DMS114 treated with DMSO at 0.1 percent for 48 hours (cell line): ENCODE data around the gene CHD9NB.
A peak's percentile ranks its signal among the peaks of the same experiment; 100 is the strongest.

ENCODE experiments used
- DNase-seq: peaks from one replicate; lab custom pipeline; 2025; ENCODE audit not compliant: unreplicated experiment; lab: John Stamatoyannopoulos, UW

Gene CHD9NB

DNA sequence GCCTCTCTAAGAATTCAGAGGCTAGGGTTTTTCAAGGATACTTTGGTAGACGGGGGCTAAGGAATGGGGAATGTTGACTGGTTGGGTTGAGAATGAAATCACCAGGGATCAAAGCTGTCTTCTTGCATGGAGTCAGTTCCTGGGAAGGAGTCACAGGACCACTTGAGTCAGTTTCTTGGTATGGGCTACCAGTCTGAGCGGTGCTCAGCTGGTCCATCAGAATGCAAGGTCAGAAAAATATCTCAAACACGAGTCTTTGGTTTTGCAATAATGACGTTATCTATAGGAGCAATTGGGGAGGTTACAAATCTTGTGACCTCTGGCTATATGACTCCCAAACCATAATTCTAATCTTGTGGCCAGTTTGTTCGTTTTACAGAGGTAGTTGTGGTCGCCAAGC lies 18.4 kb downstream of the CHD9NB start:
- no peak for DNase-seq

DNA sequence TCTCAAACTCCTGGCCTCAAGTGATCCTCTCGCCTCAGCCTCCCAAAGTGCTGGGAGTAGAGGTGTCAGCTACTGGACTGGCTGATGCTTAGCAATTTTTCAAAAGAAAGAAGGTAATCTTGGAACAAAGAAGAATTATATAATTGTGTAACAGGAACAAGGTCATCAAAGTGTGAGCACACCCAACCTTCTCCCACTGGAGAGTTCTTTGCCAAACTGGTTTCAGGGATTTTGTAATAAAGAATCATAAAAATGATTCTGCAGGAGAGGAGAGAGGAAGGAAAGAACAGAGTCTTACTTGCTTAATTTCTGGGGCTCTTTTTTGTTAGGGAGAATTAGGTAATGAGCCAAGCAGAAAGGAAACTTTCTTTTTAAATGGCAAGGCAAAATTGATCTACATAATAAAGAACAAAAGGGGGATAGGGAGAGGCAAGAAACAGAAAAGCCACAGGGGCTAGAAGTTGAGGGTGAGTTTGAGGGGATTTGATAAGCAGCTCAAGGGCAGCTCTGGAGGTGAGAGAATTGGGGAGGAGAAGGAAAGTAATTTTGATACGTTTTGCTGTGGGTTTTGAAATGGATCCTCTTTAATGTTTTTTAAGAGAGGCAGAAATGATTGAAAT lies 21.3 kb downstream of the CHD9NB start:
- no peak for DNase-seq

DNA sequence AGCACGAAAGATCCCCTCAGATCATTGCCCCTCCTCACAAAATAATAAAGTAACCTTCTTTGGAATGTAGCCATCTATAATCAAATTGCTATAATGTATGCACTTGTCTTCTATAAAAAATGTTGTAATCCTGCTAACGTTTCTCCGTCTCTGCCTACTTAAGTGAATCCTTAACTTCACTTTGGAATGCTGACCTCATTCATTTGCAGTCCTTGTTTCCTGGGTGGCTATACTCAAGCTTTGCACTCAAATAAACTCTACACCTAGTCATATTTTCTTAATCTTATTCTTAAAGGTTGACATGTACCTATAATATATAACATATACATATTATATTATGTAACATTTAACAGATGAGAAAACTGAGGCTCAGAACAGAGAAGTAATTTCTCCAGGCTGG lies 22.7 kb downstream of the CHD9NB start:
- DNase-seq, result no peak

DNA sequence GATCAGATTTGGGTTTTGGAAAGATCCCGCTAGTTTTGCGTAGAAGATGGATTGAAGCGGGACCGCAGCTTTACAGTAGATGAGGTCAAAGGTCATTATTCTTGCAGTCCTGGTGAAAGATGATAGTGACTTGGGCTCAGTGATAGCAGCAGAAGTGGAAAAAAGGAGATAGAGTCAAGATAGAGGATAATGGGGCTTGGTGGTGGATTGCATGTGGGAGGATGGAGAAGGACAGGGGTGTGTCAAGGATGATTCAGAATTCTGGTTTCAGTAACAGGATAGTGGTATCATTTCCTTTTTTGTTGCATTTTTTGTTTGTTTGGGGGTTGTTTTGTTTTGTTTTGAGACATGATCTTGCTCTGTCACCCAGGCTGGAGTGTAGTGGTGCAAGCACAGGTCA lies 28.7 kb downstream of the CHD9NB start:
- no peak for DNase-seq

DNA sequence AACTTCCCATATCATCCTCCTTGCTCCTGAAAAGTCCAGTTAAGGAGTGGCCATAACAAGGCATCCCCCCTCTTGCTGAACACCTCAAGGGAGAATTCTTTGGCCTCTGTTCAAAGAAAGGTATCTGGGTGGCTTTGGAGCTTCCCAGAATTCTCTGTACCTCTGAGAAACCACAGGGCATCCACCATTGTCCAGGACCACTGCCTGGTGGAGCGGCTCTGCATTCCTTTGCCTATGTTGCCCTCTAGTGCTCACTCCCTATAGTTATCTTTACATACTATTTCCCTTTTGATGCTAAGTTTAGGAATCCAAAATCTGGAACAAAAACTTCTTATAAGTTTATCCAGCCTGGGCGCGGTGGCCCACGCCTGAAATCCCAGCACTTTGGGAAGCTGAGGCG lies 30.3 kb downstream of the CHD9NB start:
- DNase-seq, result peak; percentile 70

DNA sequence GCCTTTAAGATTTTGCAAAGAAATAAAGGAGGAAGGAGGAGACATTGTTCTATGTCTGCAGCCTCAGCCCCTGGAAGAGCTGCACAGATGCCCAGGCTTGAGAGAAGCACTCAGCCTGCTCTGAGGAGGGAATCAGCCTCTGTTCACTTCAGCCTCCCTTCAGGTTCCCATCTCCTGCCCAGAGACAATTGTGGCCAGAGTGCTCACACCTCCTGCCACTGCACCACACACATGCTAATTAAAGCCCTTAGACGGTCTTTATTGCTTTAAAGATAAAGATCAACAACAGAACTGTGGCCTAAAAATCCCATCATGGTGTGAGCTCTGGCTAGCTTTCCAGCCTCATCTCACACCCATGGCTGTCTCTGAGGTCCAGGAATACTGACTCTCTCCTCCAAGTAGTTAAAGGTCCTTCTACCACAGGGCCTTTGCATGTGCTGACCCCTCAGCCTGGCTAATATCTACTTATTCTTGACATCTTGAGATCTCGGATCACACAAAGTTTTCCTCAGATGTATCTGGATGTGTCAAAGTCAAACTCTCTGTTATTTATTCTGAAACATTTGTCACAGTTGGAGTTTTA lies 33.8 kb downstream of the CHD9NB start:
- no peak for DNase-seq

DNA sequence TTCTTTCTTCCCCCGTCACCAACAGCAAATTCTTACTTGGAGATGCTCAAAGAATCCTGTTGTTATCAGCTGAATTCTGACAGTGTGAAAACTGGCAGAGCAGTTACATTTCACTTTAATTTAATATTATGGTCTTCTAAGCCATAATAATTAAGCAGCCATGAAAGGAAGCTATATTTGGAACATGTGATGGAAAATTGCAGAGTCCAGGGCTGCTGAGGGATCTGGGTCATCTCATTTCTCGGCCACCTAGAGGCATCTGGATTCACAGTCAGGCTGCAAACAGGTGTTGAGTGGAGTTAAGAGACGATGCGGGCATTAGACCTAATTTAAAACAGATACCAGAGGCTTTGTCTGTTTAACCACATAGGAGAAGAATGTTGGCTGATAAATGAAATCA lies 38.4 kb downstream of the CHD9NB start:
- no peak for DNase-seq

DNA sequence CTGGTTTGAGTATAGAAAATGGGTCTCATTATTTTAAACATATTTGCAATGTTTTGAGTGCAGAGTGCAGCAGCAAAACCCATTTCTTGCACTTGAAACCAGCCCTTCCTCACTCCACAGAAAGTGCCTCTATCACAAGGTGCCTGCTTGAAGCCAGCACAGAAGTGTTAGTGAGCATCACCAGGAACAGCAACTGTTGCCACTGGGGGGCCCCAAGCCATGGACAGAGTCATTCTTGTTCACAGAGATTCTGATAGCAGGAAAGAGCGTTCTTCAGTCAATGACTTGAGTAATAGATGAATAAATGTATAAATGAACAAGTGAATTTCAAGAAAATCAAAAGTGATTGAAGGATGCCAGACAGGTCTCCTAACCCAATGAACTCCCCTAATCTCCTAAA lies 45.6 kb downstream of the CHD9NB start:
- DNase-seq, result no peak

DNA sequence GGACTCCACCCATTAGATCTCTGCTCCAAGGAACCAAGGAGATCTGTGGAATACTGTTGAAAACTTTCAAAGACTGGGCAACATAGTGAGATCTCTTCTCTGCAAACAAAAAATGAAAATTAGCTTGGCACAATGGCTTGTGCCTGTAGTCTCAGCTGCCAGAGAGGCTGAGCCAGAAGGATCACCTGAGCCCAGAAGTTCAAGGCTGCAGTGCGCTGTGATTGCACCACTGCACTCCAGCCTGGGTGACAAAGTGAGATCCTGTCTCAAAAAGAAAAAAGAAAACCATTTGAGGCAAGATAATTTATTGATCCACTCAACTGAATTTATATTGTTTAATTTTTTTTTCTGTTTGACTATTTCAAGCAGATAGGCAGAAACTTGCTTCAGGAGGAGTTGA lies 54.8 kb downstream of the CHD9NB start:
- no peak for DNase-seq

DNA sequence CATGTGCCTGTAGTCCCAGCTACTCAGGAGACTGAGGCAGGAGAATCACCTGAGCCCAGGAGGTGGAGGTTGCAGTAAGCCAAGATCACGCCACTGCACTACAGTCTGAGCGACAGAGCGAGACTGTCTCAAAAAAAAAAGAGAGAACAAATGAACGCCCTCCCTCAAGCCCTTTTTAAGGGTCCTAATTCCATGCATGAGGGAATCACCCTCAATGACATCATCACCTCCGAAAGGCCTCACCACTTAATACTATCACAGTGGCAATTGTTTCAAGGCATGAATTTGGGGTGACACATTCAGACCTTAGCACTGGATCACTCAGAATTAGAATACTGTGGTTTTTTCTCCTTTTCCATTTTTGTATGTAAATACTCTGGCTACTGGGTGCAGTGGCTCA lies 57.8 kb downstream of the CHD9NB start:
- no peak for DNase-seq

DNA sequence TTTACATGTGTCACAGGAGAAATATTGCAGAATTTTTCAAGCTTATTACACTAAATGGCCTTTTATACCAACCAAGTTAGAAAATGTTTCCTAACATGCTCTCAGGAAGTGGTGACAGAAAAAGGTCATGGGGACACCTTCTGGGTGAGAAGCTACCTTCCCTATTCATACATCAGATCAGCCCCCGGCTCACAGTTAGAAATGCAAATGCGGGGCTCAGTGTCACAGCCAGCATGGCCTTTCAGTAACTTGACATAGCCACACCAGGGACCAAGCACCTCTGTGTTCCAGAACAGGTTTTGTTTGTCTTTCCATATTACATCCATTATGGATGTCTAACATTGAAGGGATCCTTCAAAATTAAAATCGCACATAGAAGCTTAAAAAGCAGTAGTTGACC lies 59.5 kb downstream of the CHD9NB start:
- DNase-seq, result no peak

DNA sequence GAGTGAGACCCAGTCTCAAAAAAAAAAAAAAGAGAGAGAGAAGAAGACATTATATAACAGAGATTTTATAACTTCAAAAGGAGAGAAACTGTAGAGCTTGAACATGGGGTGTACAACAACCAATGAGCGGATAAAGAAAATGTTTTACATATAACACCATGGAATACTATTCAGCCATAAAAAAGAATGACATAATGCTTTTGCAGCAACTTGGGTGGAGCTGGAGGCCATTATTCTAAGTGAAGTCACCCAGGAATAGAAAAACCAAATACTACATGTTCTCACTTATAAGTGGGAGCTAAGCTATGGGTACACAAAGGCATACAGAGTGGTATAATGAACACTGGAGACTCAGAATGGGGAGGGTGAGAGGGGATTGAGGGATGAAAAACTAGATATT lies 61.1 kb downstream of the CHD9NB start:
- DNase-seq, result no peak
